GM23338 (cell line): Measurements from ENCODE around the gene PPP2R2D. TPM values are rescaled to one million over a fixed set of nuclear protein-coding genes. Genes with fewer than 3 reads are reported as not detected.

Source experiments
- ATAC-seq: fragments of 200-7000 bp; cut with Tn5 transposase; 3 replicates; pipeline ENCODE4 v1.9.1; 2020
- DNase-seq: peaks from one replicate; pipeline ENCODE4 v3.0.0-alpha.2; 2015; ENCODE audit warnings: low spot score
- H2AFZ ChIP-seq: fragments of 200-600 bp; sonication (generic); 2 replicates; pipeline ENCODE4 v1.8.0; 2016; ENCODE audit warnings: antibody characterized with exemption, mild to moderate bottlenecking, moderate library complexity
- H3F3A ChIP-seq: fragments of 200-600 bp; sonication (generic); replicated peaks from 2 replicates; pipeline ENCODE4 v1.8.0; 2017; ENCODE audit warnings: antibody characterized with exemption, mixed run types, low read depth
- H3K27ac ChIP-seq: fragments of 200-600 bp; sonication (generic); 2 replicates; pipeline ENCODE4 v1.6.1; 2016; ENCODE audit warnings: low read depth
- H3K27me3 ChIP-seq: fragments of 200-600 bp; sonication (generic); 2 replicates; pipeline ENCODE4 v1.8.0; 2016; ENCODE audit warnings: mild to moderate bottlenecking, mixed run types, moderate library complexity; ENCODE audit not compliant: insufficient read depth
- H3K36me3 ChIP-seq: fragments of 200-600 bp; sonication (generic); 2 replicates; pipeline ENCODE4 v1.8.0; 2016; ENCODE audit warnings: mild to moderate bottlenecking; ENCODE audit not compliant: insufficient read depth
- H3K4me1 ChIP-seq: fragments of 200-600 bp; sonication (generic); 2 replicates; pipeline ENCODE4 v1.8.0; 2016; ENCODE audit warnings: mild to moderate bottlenecking, moderate library complexity; ENCODE audit not compliant: insufficient read depth
- H3K4me2 ChIP-seq: fragments of 200-600 bp; sonication (generic); 2 replicates; pipeline ENCODE4 v1.7.1; 2017; ENCODE audit warnings: mixed run types
- H3K4me3 ChIP-seq: fragments of 200-600 bp; sonication (generic); 2 replicates; pipeline ENCODE4 v1.6.1; 2016; ENCODE audit warnings: mixed run types
- H3K79me2 ChIP-seq: fragments of 200-600 bp; sonication (generic); replicated peaks from 2 replicates; pipeline ENCODE4 v1.8.0; 2017; ENCODE audit warnings: mild to moderate bottlenecking; ENCODE audit not compliant: insufficient read depth
- H3K9me2 ChIP-seq: fragments of 200-600 bp; sonication (generic); 2 replicates; pipeline ENCODE4 v1.8.0; 2017; ENCODE audit not compliant: insufficient read depth
- H4K20me1 ChIP-seq: fragments of 200-600 bp; sonication (generic); replicated peaks from 2 replicates; pipeline ENCODE4 v1.8.0; 2017; ENCODE audit warnings: mild to moderate bottlenecking; ENCODE audit not compliant: insufficient read depth
- H3K27ac Mint-ChIP-seq: 2 replicates; pipeline ENCODE4 v1.8.0; 2020; ENCODE audit warnings: inconsistent platforms, mild to moderate bottlenecking, moderate library complexity, mixed read lengths
- H3K27me3 Mint-ChIP-seq: 3 replicates; pipeline ENCODE4 v1.8.0; 2022; ENCODE audit warnings: low read depth, mild to moderate bottlenecking, moderate library complexity, mixed read lengths, inconsistent platforms; ENCODE audit not compliant: insufficient read depth, poor library complexity
- H3K36me3 Mint-ChIP-seq: 3 replicates; pipeline ENCODE4 v1.8.0; 2021; ENCODE audit warnings: low read depth, mild to moderate bottlenecking, inconsistent platforms, moderate library complexity, mixed read lengths
- H3K4me1 Mint-ChIP-seq: 3 replicates; pipeline ENCODE4 v1.8.0; 2020; ENCODE audit warnings: mild to moderate bottlenecking, inconsistent platforms, mixed read lengths
- H3K4me3 Mint-ChIP-seq: 3 replicates; pipeline ENCODE4 v1.8.0; 2021; ENCODE audit warnings: moderate library complexity, mild to moderate bottlenecking, inconsistent platforms, mixed read lengths
- H3K9me3 Mint-ChIP-seq: 3 replicates; pipeline ENCODE4 v1.8.0; 2020; ENCODE audit warnings: moderate library complexity, mild to moderate bottlenecking, inconsistent platforms, mixed read lengths
- CTCF ChIP-seq, 2 experiments: fragments of 200-600 bp in 1 of 2; sonication (generic) in 1 of 2; conservative IDR thresholded peaks; 2 replicates each; pipeline versions ENCODE4 v1.5.1 to v1.6.1; 2016 to 2017; ENCODE audit warnings: antibody characterized with exemption in 2 of 2, low read depth in 2 of 2, mild to moderate bottlenecking in 2 of 2, moderate library complexity in 1 of 2
- EZH2phosphoT487 ChIP-seq: fragments of 200-600 bp; sonication (generic); IDR thresholded peaks from one replicate; pipeline ENCODE4 v1.8.1; 2018; ENCODE audit warnings: antibody characterized with exemption; ENCODE audit not compliant: unreplicated experiment
- JUNB ChIP-seq: IDR thresholded peaks from one replicate; pipeline ENCODE4 v1.6.1; 2016; ENCODE audit warnings: antibody characterized with exemption; ENCODE audit not compliant: unreplicated experiment
- POLR2AphosphoS5 ChIP-seq: IDR thresholded peaks from 2 replicates; pipeline ENCODE4 v1.6.1; 2016; ENCODE audit warnings: antibody characterized with exemption, low read depth
- ZNF331 ChIP-seq: fragments of 250-450 bp; sonication (Bioruptor Pico); IDR thresholded peaks from 2 replicates; pipeline ENCODE4 v1.5.0; 2020; ENCODE audit warnings: low read depth, mild to moderate bottlenecking, moderate library complexity
- polyA plus RNA-seq: library from polyadenylated mRNA; unstranded; fragments of >200 nt; fragmentation: Nextera tagmentation; extraction: Ambion mirVana; gene quantifications from 2 replicates; pipeline ENCODE4 v1.2.1, GENCODE V29; 2016
- total RNA-seq: library from RNA; depleted of rRNA; stranded (reverse); fragments of >200 nt; shearing (Covaris generic); gene quantifications from 2 replicates; pipeline ENCODE4 v1.2.3, GENCODE V29; 2014

PPP2R2D gene
- total and polyA plus RNA-seq, 2 experiments from 2014 or later: 28.8 to 33.7 TPM

- Histone ChIP-seq H4K20me1 (peaks cover 28% of the 10 kb centered on the region), H3K4me2 (peak overlapping the region; percentile 87), H3K79me2 (peaks cover 32% of the 10 kb centered on the region), H3K27ac (peak overlapping the region; percentile 89), H2AFZ (peak overlapping the region; percentile 93), H3K4me3 (peak overlapping the region; percentile 93), H3K27me3 (no peaks in the 10 kb centered on the region), H3K36me3 (no peaks in the 10 kb centered on the region), H3K9me2 (no peaks in the 10 kb centered on the region), H3K4me1 (peaks cover 25% of the 10 kb centered on the region), H3F3A (no peaks in the 10 kb centered on the region)
- peaks cover 35% of the 10 kb centered on the region for H3K4me1 Mint-ChIP-seq
- ATAC-seq (peak; percentile 17), DNase-seq (peak; percentile 43)
- peaks cover 3% of the 10 kb centered on the region; the same call in 2 of the 3 replicates for H3K36me3 Mint-ChIP-seq
- no peak for TF ChIP-seq POLR2AphosphoS5
- TF ChIP-seq ZNF331: no peak
- peak in 1 of 2 experiments; percentile 56; a peak in 2 of 4 replicates for TF ChIP-seq CTCF (conservative IDR thresholded peaks at IDR 0.05; ENCODE audit: low read depth in 2 of 2)
- TF ChIP-seq JUNB: no peak
- H3K4me3 Mint-ChIP-seq: peak overlapping the region; percentile 86
- peak overlapping the region; percentile 86 for H3K27ac Mint-ChIP-seq
- no peaks in the 10 kb centered on the region for H3K9me3 Mint-ChIP-seq
- H3K27me3 Mint-ChIP-seq: peaks cover 5% of the 10 kb centered on the region
Measured at GRCh38 chr10:131899695-131900349, 986 bp upstream of the PPP2R2D start.

- Histone ChIP-seq H2AFZ (no peak overlapping the region), H3K4me2 (peak overlapping the region; percentile 98), H3K79me2 (peaks cover 47% of the 10 kb centered on the region), H3K36me3 (no peaks in the 10 kb centered on the region), H3K27ac (0 out of 2 replicates have a peak overlapping the region, but pooled peaks have one; percentile 76), H3K4me3 (peak overlapping the region; percentile 93), H4K20me1 (peaks cover 37% of the 10 kb centered on the region), H3K9me2 (no peaks in the 10 kb centered on the region), H3K4me1 (peaks cover 25% of the 10 kb centered on the region), H3F3A (no peaks in the 10 kb centered on the region), H3K27me3 (no peaks in the 10 kb centered on the region)
- TF ChIP-seq CTCF (conservative IDR thresholded peaks at IDR 0.05; ENCODE audit: low read depth in 2 of 2) (no peak), EZH2phosphoT487 (no peak)
- peaks cover 5% of the 10 kb centered on the region; the same call in 2 of the 3 replicates for H3K36me3 Mint-ChIP-seq
- peak overlapping the region; percentile 87 for H3K4me3 Mint-ChIP-seq
- H3K9me3 Mint-ChIP-seq: no peaks in the 10 kb centered on the region
- no peak overlapping the region for H3K27ac Mint-ChIP-seq
- H3K27me3 Mint-ChIP-seq: peaks cover 5% of the 10 kb centered on the region
- peaks cover 40% of the 10 kb centered on the region for H3K4me1 Mint-ChIP-seq
- ATAC-seq (peak; percentile 29), DNase-seq (peak; percentile 67)
Measured at GRCh38 chr10:131901181-131901829, 497 bp downstream of the PPP2R2D start.
